ENCODE results near the gene POU2F3. TPM values are rescaled to one million over a fixed set of nuclear protein-coding genes. Genes with fewer than 3 reads are reported as not detected.

POU2F3 gene
- total and polyA plus RNA-seq, 7 experiments from 2014 or later: 0.24 TPM; not detected in 6

GRCh38 chr11:120203626-120204025, 36.3 kb upstream of the POU2F3 start:
- Mint-ChIP-seq H3K27me3 (peaks cover 9 to 39% (median 21%) of the 10 kb centered on the region in 5 donors), H3K4me3 (no peak overlapping the region), H3K36me3 (no peaks in the 10 kb centered on the region), H3K4me1 (peaks cover 0 to 5% (median 0%) of the 10 kb centered on the region in 7 donors), H3K9me3 (no peaks in the 10 kb centered on the region), H3K27ac (no peak overlapping the region)
- no peak for ATAC-seq
- no peak for DNase-seq
- H3K4me3 ChIP-seq (ENCODE audit: low read length): no peak overlapping the region
- H3K27ac ChIP-seq (ENCODE audit: low read depth, low read length): no peak overlapping the region
- intact Hi-C loops (cut with micrococcal nuclease): no loop called here
- POLR2A ChIA-PET: no interaction called here
- CTCF ChIA-PET: no interaction called here
- H3K9me3 ChIP-seq (ENCODE audit: control insufficient read depth in 2 of 3, low read length in 3 of 3): no peaks in the 10 kb centered on the region
- H3K27me3 ChIP-seq (ENCODE audit: control insufficient read depth in 2 of 2, insufficient read depth in 2 of 2, low read length in 2 of 2): no peaks in the 10 kb centered on the region
- no peaks in the 10 kb centered on the region for H3K36me3 ChIP-seq (ENCODE audit: control insufficient read depth in 2 of 3, insufficient read depth in 3 of 3, low read length in 3 of 3)
- no peaks in the 10 kb centered on the region for H3K4me1 ChIP-seq (ENCODE audit: control insufficient read depth in 2 of 2, insufficient read depth in 2 of 2, low read length in 2 of 2)

- CTCF ChIA-PET: no interaction called here
- no peak for ATAC-seq
- peaks cover 6 to 17% (median 10%) of the 10 kb centered on the region in 7 donors for H3K4me1 Mint-ChIP-seq
- H3K9me3 ChIP-seq (ENCODE audit: control insufficient read depth in 2 of 3, low read length in 3 of 3): no peaks in the 10 kb centered on the region
- peaks cover 0 to 8% of the 10 kb centered on the region in 2 donors for H3K4me1 ChIP-seq (ENCODE audit: control insufficient read depth in 2 of 2, insufficient read depth in 2 of 2, low read length in 2 of 2)
- no peak overlapping the region for H3K4me3 ChIP-seq (ENCODE audit: low read length)
- no peak overlapping the region for H3K27ac ChIP-seq (ENCODE audit: low read depth, low read length)
- POLR2A ChIA-PET: no interaction called here
- no peaks in the 10 kb centered on the region for H3K27me3 ChIP-seq (ENCODE audit: control insufficient read depth in 2 of 2, insufficient read depth in 2 of 2, low read length in 2 of 2)
- H3K4me3 Mint-ChIP-seq: no peak overlapping the region
- DNase-seq: no peak
- no peaks in the 10 kb centered on the region for H3K36me3 ChIP-seq (ENCODE audit: control insufficient read depth in 2 of 3, insufficient read depth in 3 of 3, low read length in 3 of 3)
- H3K27ac Mint-ChIP-seq: no peak overlapping the region
- peaks cover 2 to 52% (median 20%) of the 10 kb centered on the region in 5 donors for H3K27me3 Mint-ChIP-seq
- H3K36me3 Mint-ChIP-seq: no peaks in the 10 kb centered on the region
- intact Hi-C loops (cut with micrococcal nuclease): no loop called here
- no peaks in the 10 kb centered on the region for H3K9me3 Mint-ChIP-seq
Observed at GRCh38 chr11:120205596-120206161, 34.3 kb upstream of the POU2F3 start.

DNA sequence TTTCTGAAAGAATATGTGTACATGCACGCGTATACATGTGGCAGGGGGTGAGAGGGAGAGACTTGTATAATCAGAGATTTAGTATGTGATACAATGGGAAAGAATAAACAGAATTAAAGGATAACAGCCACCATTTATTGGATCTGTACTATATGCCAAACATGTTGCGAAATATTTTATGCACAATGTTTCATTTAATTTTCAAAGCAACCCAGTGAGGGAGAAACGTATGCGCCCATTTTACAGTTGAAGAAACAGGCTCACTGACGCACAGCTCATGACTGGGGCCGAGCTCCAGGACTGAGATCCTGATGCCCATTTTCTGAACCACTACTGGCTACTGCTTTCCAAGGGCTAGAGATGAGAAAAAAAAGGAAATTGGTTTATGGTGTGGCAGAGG, 32.4 kb upstream of the POU2F3 start:
- intact Hi-C loops (cut with micrococcal nuclease): no loop called here

GRCh38 chr11:120208001-120208441, 31.9 kb upstream of the POU2F3 start:
- H3K27ac Mint-ChIP-seq: peak overlapping the region in 2 of 9 donors; percentile 53 to 65
- H3K27ac ChIP-seq (ENCODE audit: low read depth, low read length): no peak overlapping the region
- no peak overlapping the region for H3K4me3 ChIP-seq (ENCODE audit: low read length)
- no peak for ATAC-seq
- H3K4me3 Mint-ChIP-seq: peak overlapping the region in 6 of 10 donors; percentile 35 to 99 (median 48)
- intact Hi-C loops (cut with micrococcal nuclease): no loop called here
- H3K4me1 Mint-ChIP-seq: peaks cover 11 to 26% (median 15%) of the 10 kb centered on the region in 7 donors
- no peaks in the 10 kb centered on the region for H3K9me3 Mint-ChIP-seq
- H3K36me3 Mint-ChIP-seq: peaks cover 0 to 2% (median 0%) of the 10 kb centered on the region in 5 donors
- no peak for DNase-seq
- H3K27me3 ChIP-seq (ENCODE audit: control insufficient read depth in 2 of 2, insufficient read depth in 2 of 2, low read length in 2 of 2): no peaks in the 10 kb centered on the region
- no peaks in the 10 kb centered on the region for H3K36me3 ChIP-seq (ENCODE audit: control insufficient read depth in 2 of 3, insufficient read depth in 3 of 3, low read length in 3 of 3)
- CTCF ChIA-PET: no interaction called here
- peaks cover 0 to 60% (median 15%) of the 10 kb centered on the region in 5 donors for H3K27me3 Mint-ChIP-seq
- POLR2A ChIA-PET: no interaction called here
- peaks cover 0 to 8% of the 10 kb centered on the region in 2 donors for H3K4me1 ChIP-seq (ENCODE audit: control insufficient read depth in 2 of 2, insufficient read depth in 2 of 2, low read length in 2 of 2)
- no peaks in the 10 kb centered on the region for H3K9me3 ChIP-seq (ENCODE audit: control insufficient read depth in 2 of 3, low read length in 3 of 3)

More for the DNA sequence above, 32.4 kb upstream of the POU2F3 start:
- peaks cover 0 to 57% (median 19%) of the 10 kb centered on the region in 5 donors for H3K27me3 Mint-ChIP-seq
- H3K4me3 ChIP-seq (ENCODE audit: low read length): no peak overlapping the region
- H3K4me3 Mint-ChIP-seq: peak overlapping the region in 1 of 10 donors; percentile 58
- no peak overlapping the region for H3K27ac Mint-ChIP-seq
- H3K36me3 ChIP-seq (ENCODE audit: control insufficient read depth in 2 of 3, insufficient read depth in 3 of 3, low read length in 3 of 3): no peaks in the 10 kb centered on the region
- H3K27ac ChIP-seq (ENCODE audit: low read depth, low read length): no peak overlapping the region
- ATAC-seq (no peak), DNase-seq (no peak)
- H3K9me3 Mint-ChIP-seq: no peaks in the 10 kb centered on the region
- peaks cover 0 to 8% of the 10 kb centered on the region in 2 donors for H3K4me1 ChIP-seq (ENCODE audit: control insufficient read depth in 2 of 2, insufficient read depth in 2 of 2, low read length in 2 of 2)
- no peaks in the 10 kb centered on the region for H3K9me3 ChIP-seq (ENCODE audit: control insufficient read depth in 2 of 3, low read length in 3 of 3)
- peaks cover 11 to 23% (median 15%) of the 10 kb centered on the region in 7 donors for H3K4me1 Mint-ChIP-seq
- ChIA-PET CTCF (no interaction called here), POLR2A (no interaction called here)
- H3K27me3 ChIP-seq (ENCODE audit: control insufficient read depth in 2 of 2, insufficient read depth in 2 of 2, low read length in 2 of 2): no peaks in the 10 kb centered on the region
- H3K36me3 Mint-ChIP-seq: peaks cover 0 to 2% (median 0%) of the 10 kb centered on the region in 5 donors

DNA sequence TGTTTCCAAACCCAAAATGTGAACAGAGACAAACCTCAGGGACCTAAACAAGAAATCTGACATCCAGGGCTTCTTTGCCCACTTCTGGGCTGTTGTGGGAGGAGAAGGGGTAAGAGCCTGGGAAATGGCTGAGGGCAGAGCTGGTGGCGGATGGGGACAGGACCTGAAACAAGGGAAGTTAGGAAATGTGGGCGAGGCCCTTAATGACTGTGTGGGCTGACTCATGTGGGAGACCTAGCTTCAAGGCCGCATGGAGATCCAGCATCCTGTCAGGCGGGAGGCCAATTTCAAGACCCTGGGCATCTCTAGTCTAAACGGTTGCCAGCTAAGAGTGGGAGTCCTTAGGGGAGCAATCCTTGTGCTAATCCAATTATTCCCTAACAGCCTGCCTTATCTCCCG, 31.2 kb upstream of the POU2F3 start:
- DNase-seq (no peak), ATAC-seq (peak; percentile 60)
- CTCF ChIA-PET: no interaction called here

DNA sequence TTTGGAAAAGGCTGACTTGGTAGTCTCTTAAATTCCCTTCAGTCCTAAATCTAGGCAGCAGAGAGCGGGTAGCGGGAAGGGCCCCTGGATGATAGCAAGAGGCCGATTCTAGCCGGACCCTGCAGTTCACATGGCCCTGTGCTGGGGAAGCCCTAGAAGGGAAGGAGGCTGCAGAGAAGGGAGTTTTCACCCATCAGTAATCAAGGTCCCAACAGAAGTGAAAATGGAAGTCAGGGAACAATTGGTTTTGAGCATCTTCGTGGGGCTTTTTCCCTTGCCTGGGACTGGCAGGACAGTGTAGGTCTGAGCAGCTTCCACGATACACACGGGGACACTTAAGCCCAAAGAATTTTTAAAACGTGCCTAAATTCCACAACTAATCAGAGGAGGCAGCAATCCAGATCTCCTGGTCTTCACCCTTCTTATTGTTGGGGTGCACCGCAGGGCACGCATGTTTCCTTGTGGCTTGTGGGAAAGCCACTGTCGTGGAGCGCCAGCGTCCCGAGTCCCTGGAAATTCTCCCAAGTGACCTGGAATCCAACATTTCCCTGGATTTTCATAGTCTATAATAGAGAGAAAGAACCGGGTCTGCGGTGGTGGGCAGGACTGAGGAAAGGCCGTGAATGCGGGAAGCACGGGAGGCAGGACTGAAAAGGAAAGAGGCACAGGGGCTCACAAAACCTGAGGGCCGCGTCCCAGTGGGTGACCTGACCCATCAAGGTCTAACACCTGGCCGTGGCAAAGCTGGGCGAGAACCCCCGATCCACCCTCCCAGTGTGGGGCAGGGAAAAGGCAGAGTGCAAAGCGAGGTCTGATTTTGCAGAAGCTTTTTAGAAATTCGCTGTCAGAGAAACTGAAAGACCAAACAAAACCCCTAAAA, 30.0 kb upstream of the POU2F3 start:
- H3K4me3 Mint-ChIP-seq: peak overlapping the region; percentile 77 to 99 (median 92)
- DNase-seq (peak in 2 of 9 donors; percentile 3 to 8), ATAC-seq (no peak)
- Histone ChIP-seq H3K36me3 (ENCODE audit: control insufficient read depth in 2 of 3, insufficient read depth in 3 of 3, low read length in 3 of 3) (no peaks in the 10 kb centered on the region), H3K9me3 (ENCODE audit: control insufficient read depth in 2 of 3, low read length in 3 of 3) (no peaks in the 10 kb centered on the region), H3K4me3 (ENCODE audit: low read length) (peak overlapping the region; percentile 80), H3K4me1 (ENCODE audit: control insufficient read depth in 2 of 2, insufficient read depth in 2 of 2, low read length in 2 of 2) (peaks cover 0 to 8% of the 10 kb centered on the region in 2 donors), H3K27ac (ENCODE audit: low read depth, low read length) (peak overlapping the region; percentile 8), H3K27me3 (ENCODE audit: control insufficient read depth in 2 of 2, insufficient read depth in 2 of 2, low read length in 2 of 2) (no peaks in the 10 kb centered on the region)
- peaks cover 0 to 2% (median 0%) of the 10 kb centered on the region in 5 donors for H3K36me3 Mint-ChIP-seq
- intact Hi-C loops (cut with micrococcal nuclease): loop anchor here (1.0 to 5.0 kb wide), 6 partner anchors 19 to 481 kb away; partner anchors contain the start of genes NECTIN1 (in 2 of the 2) and ARHGEF12 (in 1 of the 2)
- H3K27ac Mint-ChIP-seq: peak overlapping the region; percentile 32 to 92 (median 81)
- H3K4me1 Mint-ChIP-seq: peaks cover 11 to 27% (median 18%) of the 10 kb centered on the region in 7 donors
- POLR2A ChIA-PET: no interaction called here
- H3K9me3 Mint-ChIP-seq: no peaks in the 10 kb centered on the region
- CTCF ChIA-PET: interaction anchor here (0.7 kb wide), 1 partner anchor 51 kb away, joined by 3 read pairs; no protein-coding TSS in a partner anchor
- H3K27me3 Mint-ChIP-seq: peaks cover 0 to 72% (median 13%) of the 10 kb centered on the region in 5 donors

More for the DNA sequence above, 31.2 kb upstream of the POU2F3 start:
- Mint-ChIP-seq H3K27me3 (peaks cover 0 to 68% (median 13%) of the 10 kb centered on the region in 5 donors), H3K36me3 (peaks cover 0 to 2% (median 0%) of the 10 kb centered on the region in 5 donors), H3K9me3 (no peaks in the 10 kb centered on the region), H3K4me1 (peaks cover 11 to 27% (median 18%) of the 10 kb centered on the region in 7 donors), H3K27ac (no peak overlapping the region), H3K4me3 (peak overlapping the region in 9 of 10 donors; percentile 17 to 99 (median 44))
- POLR2A ChIA-PET: no interaction called here
- Histone ChIP-seq H3K27me3 (ENCODE audit: control insufficient read depth in 2 of 2, insufficient read depth in 2 of 2, low read length in 2 of 2) (no peaks in the 10 kb centered on the region), H3K9me3 (ENCODE audit: control insufficient read depth in 2 of 3, low read length in 3 of 3) (no peaks in the 10 kb centered on the region), H3K27ac (ENCODE audit: low read depth, low read length) (no peak overlapping the region), H3K36me3 (ENCODE audit: control insufficient read depth in 2 of 3, insufficient read depth in 3 of 3, low read length in 3 of 3) (no peaks in the 10 kb centered on the region), H3K4me1 (ENCODE audit: control insufficient read depth in 2 of 2, insufficient read depth in 2 of 2, low read length in 2 of 2) (peaks cover 0 to 8% of the 10 kb centered on the region in 2 donors), H3K4me3 (ENCODE audit: low read length) (no peak overlapping the region)
- intact Hi-C loops (cut with micrococcal nuclease): no loop called here
